MM.1S (cell line): ENCODE data around the gene USP40.
"Not testable (repeated sequence)": the region's sequence is repeated elsewhere in the genome, so short reads cannot be mapped to it uniquely, and the experiment has no call there.

Experiments
- DNase-seq: peaks from one replicate; pipeline ENCODE4 v3.0.0-alpha.2; 2015
- H2AFZ ChIP-seq: fragments of 300-600 bp; sonication (generic); 2 replicates; pipeline ENCODE4 v1.6.0; 2016; ENCODE audit warnings: antibody characterized with exemption, low read length
- H3F3A ChIP-seq: fragments of 300-600 bp; sonication (generic); 2 replicates; pipeline ENCODE4 v1.6.1; 2016; ENCODE audit warnings: mild to moderate bottlenecking, antibody characterized with exemption, low read length, moderate library complexity, mixed read lengths; ENCODE audit not compliant: insufficient read depth
- H3K27ac ChIP-seq: fragments of 300-600 bp; sonication (generic); 2 replicates; pipeline ENCODE4 v1.5.1; 2016; ENCODE audit warnings: mild to moderate bottlenecking, low read length
- H3K27me3 ChIP-seq: fragments of 300-600 bp; sonication (generic); replicated peaks from 2 replicates; pipeline ENCODE4 v1.6.0; 2016; ENCODE audit warnings: low read length; ENCODE audit not compliant: insufficient read depth
- H3K36me3 ChIP-seq: fragments of 300-600 bp; sonication (generic); replicated peaks from 2 replicates; pipeline ENCODE4 v1.6.1; 2016; ENCODE audit warnings: mild to moderate bottlenecking, low read length, mixed read lengths; ENCODE audit not compliant: insufficient read depth
- H3K4me1 ChIP-seq: fragments of 300-600 bp; sonication (generic); 2 replicates; pipeline ENCODE4 v1.6.1; 2016; ENCODE audit warnings: low read length, mixed read lengths
- H3K4me2 ChIP-seq: fragments of 300-600 bp; sonication (generic); 2 replicates; pipeline ENCODE4 v1.6.0; 2016; ENCODE audit warnings: low read depth, low read length
- H3K4me3 ChIP-seq: fragments of 300-600 bp; sonication (generic); 2 replicates; pipeline ENCODE4 v1.5.1; 2016; ENCODE audit warnings: low read length, mixed read lengths
- H3K79me2 ChIP-seq: fragments of 300-600 bp; sonication (generic); 2 replicates; pipeline ENCODE4 v1.6.1; 2016; ENCODE audit warnings: mixed run types, low read length, mixed read lengths
- H3K9ac ChIP-seq: fragments of 300-600 bp; sonication (generic); 2 replicates; pipeline ENCODE4 v1.6.1; 2016; ENCODE audit warnings: low read length, mixed read lengths
- H3K9me2 ChIP-seq: fragments of 300-600 bp; sonication (generic); replicated peaks from 2 replicates; pipeline ENCODE4 v1.6.1; 2016; ENCODE audit warnings: mild to moderate bottlenecking, low read length, mixed read lengths; ENCODE audit not compliant: insufficient read depth
- H3K9me3 ChIP-seq: fragments of 300-600 bp; sonication (generic); replicated peaks from 2 replicates; pipeline ENCODE4 v1.6.1; 2016; ENCODE audit warnings: mild to moderate bottlenecking, low read length, mixed read lengths; ENCODE audit not compliant: insufficient read depth
- H4K20me1 ChIP-seq: fragments of 300-600 bp; sonication (generic); 2 replicates; pipeline ENCODE4 v1.6.1; 2016; ENCODE audit warnings: mild to moderate bottlenecking, low read length, moderate library complexity, mixed read lengths; ENCODE audit not compliant: insufficient read depth
- EZH2 ChIP-seq: fragments of 300-600 bp; sonication (generic); optimal IDR thresholded peaks from 2 replicates; pipeline ENCODE3; 2017; ENCODE audit warnings: low read depth, mild to moderate bottlenecking, antibody characterized with exemption, low read length, mixed read lengths
- EZH2phosphoT487 ChIP-seq: fragments of 300-600 bp; sonication (generic); IDR thresholded peaks from 2 replicates; pipeline ENCODE4 v1.6.1; 2018; ENCODE audit warnings: antibody characterized with exemption, low read length
- TF ChIP-seq, protein P1 (sequence below): fragments of 300-600 bp; sonication (generic); IDR thresholded peaks from 2 replicates; pipeline ENCODE4 v1.5.1; 2016; ENCODE audit warnings: antibody characterized with exemption, low read length, mixed read lengths

USP40 gene

DNA sequence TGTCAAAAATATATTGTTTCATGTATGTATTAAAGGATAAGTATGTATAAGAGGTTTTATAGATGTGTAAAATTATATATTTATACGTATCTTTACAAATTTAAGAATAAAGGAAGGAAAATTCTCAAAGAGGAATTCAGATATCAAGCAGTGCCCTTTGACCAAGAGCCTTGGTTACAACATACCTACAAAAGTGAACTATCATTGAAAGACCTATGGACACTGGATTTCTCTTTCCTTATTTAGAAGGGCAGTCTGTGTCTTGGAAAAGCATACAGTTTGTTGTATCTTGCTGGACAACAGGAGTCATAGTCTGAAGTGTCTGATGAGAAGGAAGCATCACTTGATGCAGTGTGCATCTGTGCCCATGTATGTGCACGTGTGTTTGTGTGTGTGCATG, 21.8 kb upstream of the USP40 start:
- H3K4me3 ChIP-seq = no peak overlapping the region
- TF ChIP-seq, protein P1, sequence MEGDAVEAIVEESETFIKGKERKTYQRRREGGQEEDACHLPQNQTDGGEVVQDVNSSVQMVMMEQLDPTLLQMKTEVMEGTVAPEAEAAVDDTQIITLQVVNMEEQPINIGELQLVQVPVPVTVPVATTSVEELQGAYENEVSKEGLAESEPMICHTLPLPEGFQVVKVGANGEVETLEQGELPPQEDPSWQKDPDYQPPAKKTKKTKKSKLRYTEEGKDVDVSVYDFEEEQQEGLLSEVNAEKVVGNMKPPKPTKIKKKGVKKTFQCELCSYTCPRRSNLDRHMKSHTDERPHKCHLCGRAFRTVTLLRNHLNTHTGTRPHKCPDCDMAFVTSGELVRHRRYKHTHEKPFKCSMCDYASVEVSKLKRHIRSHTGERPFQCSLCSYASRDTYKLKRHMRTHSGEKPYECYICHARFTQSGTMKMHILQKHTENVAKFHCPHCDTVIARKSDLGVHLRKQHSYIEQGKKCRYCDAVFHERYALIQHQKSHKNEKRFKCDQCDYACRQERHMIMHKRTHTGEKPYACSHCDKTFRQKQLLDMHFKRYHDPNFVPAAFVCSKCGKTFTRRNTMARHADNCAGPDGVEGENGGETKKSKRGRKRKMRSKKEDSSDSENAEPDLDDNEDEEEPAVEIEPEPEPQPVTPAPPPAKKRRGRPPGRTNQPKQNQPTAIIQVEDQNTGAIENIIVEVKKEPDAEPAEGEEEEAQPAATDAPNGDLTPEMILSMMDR = no peak
- TF ChIP-seq EZH2phosphoT487 (no peak), EZH2 (no peak)

DNA sequence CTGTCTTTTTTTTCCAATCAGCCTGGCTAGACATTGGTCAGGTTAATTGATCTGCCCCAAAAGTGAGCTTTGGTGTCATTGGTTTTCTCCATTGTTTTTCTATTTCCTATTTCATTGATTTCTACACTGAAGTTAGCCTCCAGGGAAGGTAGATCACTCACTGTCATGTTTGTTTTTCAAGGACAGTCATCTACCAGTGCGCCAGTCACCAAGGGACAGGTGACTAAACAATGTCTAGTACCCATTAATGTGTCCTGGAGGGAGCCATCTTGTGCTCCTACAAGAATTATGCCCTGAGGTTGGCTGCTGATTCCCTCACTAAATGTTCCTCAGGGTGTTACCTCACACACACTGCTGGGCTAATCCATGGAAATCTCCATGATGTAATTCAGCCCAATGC, 17.6 kb upstream of the USP40 start:
- Histone ChIP-seq H3F3A (no peaks in the 10 kb centered on the region), H3K27ac (no peak overlapping the region), H4K20me1 (no peaks in the 10 kb centered on the region), H2AFZ (no peak overlapping the region), H3K4me2 (no peak overlapping the region), H3K9ac (no peak overlapping the region), H3K79me2 (no peaks in the 10 kb centered on the region), H3K4me1 (no peaks in the 10 kb centered on the region), H3K9me2 (no peaks in the 10 kb centered on the region), H3K9me3 (no peaks in the 10 kb centered on the region), H3K4me3 (no peak overlapping the region), H3K36me3 (no peaks in the 10 kb centered on the region), H3K27me3 (no peaks in the 10 kb centered on the region)
- TF ChIP-seq EZH2 (no peak), EZH2phosphoT487 (no peak)
- TF ChIP-seq, protein P1 = no peak
- DNase-seq = no peak

More for the DNA sequence above, 21.8 kb upstream of the USP40 start:
- no peaks in the 10 kb centered on the region for H3K9me3 ChIP-seq
- H3K27ac ChIP-seq = no peak overlapping the region
- no peaks in the 10 kb centered on the region for H3K4me1 ChIP-seq
- no peaks in the 10 kb centered on the region for H3K9me2 ChIP-seq
- no peaks in the 10 kb centered on the region for H3K79me2 ChIP-seq
- no peaks in the 10 kb centered on the region for H3K27me3 ChIP-seq
- H3K4me2 ChIP-seq = no peak overlapping the region
- H3K36me3 ChIP-seq = no peaks in the 10 kb centered on the region
- no peak overlapping the region for H3K9ac ChIP-seq
- H2AFZ ChIP-seq = no peak overlapping the region
- no peak for DNase-seq
- no peaks in the 10 kb centered on the region for H4K20me1 ChIP-seq
- no peaks in the 10 kb centered on the region for H3F3A ChIP-seq

DNA sequence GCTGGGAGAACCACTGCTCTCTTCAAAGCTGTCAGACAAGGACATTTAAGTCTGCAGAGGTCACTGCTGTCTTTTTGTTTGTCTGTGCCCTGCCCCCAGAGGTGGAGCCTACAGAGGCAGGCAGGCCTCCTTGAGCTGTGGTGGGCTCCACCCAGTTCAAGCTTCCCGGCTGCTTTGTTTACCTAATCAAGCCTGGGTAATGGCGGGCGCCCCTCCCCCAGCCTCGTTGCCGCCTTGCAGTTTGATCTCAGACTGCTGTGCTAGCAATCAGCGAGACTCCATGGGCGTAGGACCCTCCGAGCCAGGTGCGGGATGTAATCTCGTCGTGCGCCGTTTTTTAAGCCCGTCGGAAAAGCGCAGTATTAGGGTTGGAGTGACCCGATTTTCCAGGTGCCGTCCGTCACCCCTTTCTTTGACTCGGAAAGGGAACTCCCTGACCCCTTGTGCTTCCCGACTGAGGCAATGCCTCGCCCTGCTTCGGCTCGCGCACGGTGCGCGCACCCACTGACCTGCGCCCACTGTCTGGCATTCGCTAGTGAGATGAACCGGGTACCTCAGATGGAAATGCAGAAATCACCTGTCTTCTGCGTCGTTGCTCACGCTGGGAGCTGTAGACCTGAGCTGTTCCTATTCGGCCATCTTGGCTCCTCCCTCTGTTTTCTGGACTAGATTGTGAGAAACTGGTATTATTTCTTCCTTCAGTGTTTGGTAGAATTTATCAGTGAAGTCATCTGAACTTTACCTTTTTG, 16.8 kb upstream of the USP40 start:
- not testable (repeated sequence) for H3K36me3 ChIP-seq, H3K4me1 ChIP-seq, H2AFZ ChIP-seq, H3K9me3 ChIP-seq, H4K20me1 ChIP-seq, H3K4me2 ChIP-seq, DNase-seq, H3K27me3 ChIP-seq, H3K9me2 ChIP-seq, H3F3A ChIP-seq, H3K4me3 ChIP-seq, H3K9ac ChIP-seq, H3K27ac ChIP-seq, H3K79me2 ChIP-seq

DNA sequence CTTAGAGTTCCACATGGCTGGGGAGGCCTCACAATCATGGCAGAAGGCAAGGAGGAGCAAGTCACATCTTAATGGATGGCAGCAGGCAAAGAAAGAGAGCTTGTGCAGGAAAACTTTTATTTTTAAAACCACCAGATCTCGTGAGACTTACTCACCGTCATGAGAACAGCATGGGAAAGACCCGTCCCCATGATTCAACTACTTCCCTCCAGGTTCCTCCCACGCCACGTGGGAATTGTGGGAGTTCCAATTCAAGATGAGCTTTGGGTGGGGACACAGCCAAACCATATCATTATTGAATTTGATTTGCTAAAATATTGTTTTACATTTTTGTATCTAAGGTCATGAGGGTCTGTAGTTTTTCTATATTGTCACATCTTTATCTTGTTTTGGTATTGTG, 10.8 kb upstream of the USP40 start:
- not testable (repeated sequence) for H3K9me3 ChIP-seq, H3K79me2 ChIP-seq, H3K4me1 ChIP-seq, H3K9ac ChIP-seq, H2AFZ ChIP-seq, H3K27ac ChIP-seq, H3K4me3 ChIP-seq, H3K9me2 ChIP-seq, H3K4me2 ChIP-seq, H4K20me1 ChIP-seq, H3K27me3 ChIP-seq, H3F3A ChIP-seq, DNase-seq, H3K36me3 ChIP-seq
